Coronary artery (tissue), 2 donors: ENCODE results near the gene GABRA5.

Experiments used
- DNase-seq: peaks from one replicate; pipeline ENCODE4 v3.0.0-alpha.2; 2017; ENCODE audit warnings: low spot score
- H3K27ac ChIP-seq, 2 donors: fragments of 200-600 bp; sonication (generic); one replicate each; pipeline ENCODE4 v1.5.1; 2016 to 2019
- H3K4me3 ChIP-seq: fragments of 200-600 bp; sonication (generic); 2 replicates; pipeline ENCODE4 v1.5.1; 2016; ENCODE audit warnings: mild to moderate bottlenecking, moderate library complexity
- CTCF ChIP-seq: fragments of 200-600 bp; sonication (generic); IDR thresholded peaks from one replicate; pipeline ENCODE4 v1.5.1; 2019; ENCODE audit warnings: antibody characterized with exemption

GABRA5 gene

GRCh38 chr15:26910715-26911114, 43.9 kb downstream of the GABRA5 start:
- DNase-seq = no peak
- Histone ChIP-seq H3K4me3 (no peak overlapping the region), H3K27ac (no peak overlapping the region)
- TF ChIP-seq CTCF = no peak

GRCh38 chr15:26921433-26921832, 54.6 kb downstream of the GABRA5 start:
- no peak for DNase-seq

GRCh38 chr15:26926081-26926480, 59.2 kb downstream of the GABRA5 start:
- no peak for TF ChIP-seq CTCF
- H3K27ac ChIP-seq = no peak overlapping the region
- H3K4me3 ChIP-seq = no peak overlapping the region
- no peak for DNase-seq

More at GRCh38 chr15:26921433-26921832, 54.6 kb downstream of the GABRA5 start:
- Histone ChIP-seq H3K27ac (no peak overlapping the region), H3K4me3 (no peak overlapping the region)
- TF ChIP-seq CTCF = no peak

- no peak for DNase-seq
- TF ChIP-seq CTCF = no peak
- no peak overlapping the region for H3K4me3 ChIP-seq
- no peak overlapping the region for H3K27ac ChIP-seq
These were observed 61.2 kb downstream of the GABRA5 start for GRCh38 chr15:26928051-26928450.

GRCh38 chr15:26929588-26929987, 62.7 kb downstream of the GABRA5 start:
- TF ChIP-seq CTCF = no peak
- H3K4me3 ChIP-seq = no peak overlapping the region
- DNase-seq = no peak
- H3K27ac ChIP-seq = no peak overlapping the region

GRCh38 chr15:26934848-26935247, 68.0 kb downstream of the GABRA5 start:
- TF ChIP-seq CTCF = no peak
- Histone ChIP-seq H3K4me3 (no peak overlapping the region), H3K27ac (no peak overlapping the region)
- DNase-seq = no peak

- TF ChIP-seq CTCF = no peak
- no peak for DNase-seq
- Histone ChIP-seq H3K27ac (no peak overlapping the region), H3K4me3 (no peak overlapping the region)
These were observed 68.5 kb downstream of the GABRA5 start for GRCh38 chr15:26935322-26935721.
